IMR-90 (cell line): ENCODE results near the gene CAPZA1. TPM values are rescaled to one million over a fixed set of nuclear protein-coding genes. Genes with fewer than 3 reads are reported as not detected.

Source experiments
- ATAC-seq: fragments of 200-7000 bp; cut with Tn5 transposase; 2 replicates; pipeline ENCODE4 v1.9.1; 2020; ENCODE audit warnings: low read depth, mild to moderate bottlenecking, moderate library complexity
- BruUV-seq: library from RNA; stranded (reverse); fragments of 400-500 nt; replicated peaks from 2 replicates; lab custom pipeline; 2021; lab: Mats Ljungman, UMichigan
- CTCF ChIA-PET: fragments of 300-600 bp; formaldehyde crosslinking; extraction: SDS; loops from one replicate; lab custom pipeline; 2021; ENCODE audit warnings: antibody characterized with exemption; lab: Yijun Ruan, JAX
- POLR2A ChIA-PET: fragments of 300-600 bp; sonication (Branson Sonifier 250); formaldehyde crosslinking; loops from one replicate; lab custom pipeline; 2022; ENCODE audit warnings: antibody characterized with exemption; ENCODE audit not compliant: unreplicated experiment; lab: Charles Lee
- DNase-seq: peaks from one replicate; pipeline ENCODE4 v3.0.0; 2013
- H2AFZ ChIP-seq: replicated peaks from 2 replicates; pipeline ENCODE3; 2013; ENCODE audit warnings: low read length, mild to moderate bottlenecking; ENCODE audit not compliant: poor library complexity
- H2AK5ac ChIP-seq: 2 replicates; pipeline ENCODE4 v1.6.1; 2013; ENCODE audit warnings: low read depth, low read length, inconsistent platforms
- H2AK9ac ChIP-seq: replicated peaks from 2 replicates; pipeline ENCODE3; 2013; ENCODE audit warnings: mild to moderate bottlenecking, low read depth, low read length, moderate library complexity; ENCODE audit not compliant: poor library complexity
- H2BK120ac ChIP-seq: 2 replicates; pipeline ENCODE4 v1.6.1; 2013; ENCODE audit warnings: low read depth, low read length, inconsistent platforms
- H2BK15ac ChIP-seq: 3 replicates; pipeline ENCODE4 v1.6.1; 2013; ENCODE audit warnings: low read depth, low read length, inconsistent platforms
- H2BK20ac ChIP-seq: 2 replicates; pipeline ENCODE4 v1.6.1; 2013; ENCODE audit warnings: low read depth, mild to moderate bottlenecking, inconsistent platforms, low read length, moderate library complexity
- H2BK5ac ChIP-seq: 2 replicates; pipeline ENCODE4 v1.6.1; 2013; ENCODE audit warnings: mild to moderate bottlenecking, low read depth, low read length, inconsistent platforms; ENCODE audit not compliant: poor library complexity, severe bottlenecking
- H3K14ac ChIP-seq: replicated peaks from 2 replicates; pipeline ENCODE4 v1.6.1; 2013; ENCODE audit warnings: low read depth, low read length, inconsistent platforms
- H3K18ac ChIP-seq: 2 replicates; pipeline ENCODE4 v1.6.1; 2013; ENCODE audit warnings: low read depth, low read length, control low read depth
- H3K23ac ChIP-seq: 2 replicates; pipeline ENCODE4 v1.6.1; 2013; ENCODE audit warnings: low read depth, low read length, inconsistent platforms
- H3K27ac ChIP-seq: 2 replicates; pipeline ENCODE4 v1.5.1; 2013; ENCODE audit warnings: mild to moderate bottlenecking, control low read depth, low read length; ENCODE audit not compliant: insufficient read depth
- H3K27me3 ChIP-seq: 2 replicates; pipeline ENCODE4 v1.6.1; 2013; ENCODE audit warnings: low read length; ENCODE audit not compliant: control insufficient read depth, insufficient read depth
- H3K36me3 ChIP-seq: 2 replicates; pipeline ENCODE4 v1.6.1; 2013; ENCODE audit warnings: low read length, mixed read lengths; ENCODE audit not compliant: control insufficient read depth, insufficient read depth
- H3K4ac ChIP-seq: 2 replicates; pipeline ENCODE4 v1.6.1; 2013; ENCODE audit warnings: low read depth, low read length, inconsistent platforms
- H3K4me1 ChIP-seq: 2 replicates; pipeline ENCODE4 v1.6.1; 2013; ENCODE audit warnings: low read length, mixed read lengths; ENCODE audit not compliant: control insufficient read depth, insufficient read depth
- H3K4me2 ChIP-seq: 2 replicates; pipeline ENCODE4 v1.6.1; 2013; ENCODE audit warnings: low read depth, mild to moderate bottlenecking, control low read depth, low read length, moderate library complexity
- H3K4me3 ChIP-seq: 2 replicates; pipeline ENCODE4 v1.5.1; 2013; ENCODE audit warnings: low read depth, mild to moderate bottlenecking, control low read depth, low read length, moderate library complexity; ENCODE audit not compliant: insufficient read depth
- H3K56ac ChIP-seq: 2 replicates; pipeline ENCODE4 v1.6.1; 2013; ENCODE audit warnings: low read length, inconsistent platforms; ENCODE audit not compliant: insufficient read depth; ENCODE audit errors: extremely low read depth
- H3K79me1 ChIP-seq, 2 experiments: 2 replicates each; pipeline ENCODE4 v1.6.1; 2013; ENCODE audit warnings: low read length in 2 of 2, inconsistent platforms in 1 of 2, low read depth in 1 of 2
- H3K9ac ChIP-seq: 2 replicates; pipeline ENCODE4 v1.6.1; 2013; ENCODE audit warnings: low read depth, low read length, control low read depth
- H3K9me1 ChIP-seq: 2 replicates; pipeline ENCODE4 v1.6.1; 2013; ENCODE audit warnings: low read length, inconsistent platforms; ENCODE audit not compliant: insufficient read depth
- H3K9me3 ChIP-seq: 2 replicates; pipeline ENCODE4 v1.6.1; 2013; ENCODE audit warnings: low read length; ENCODE audit not compliant: control insufficient read depth, insufficient read depth
- H4K20me1 ChIP-seq: 2 replicates; pipeline ENCODE4 v1.6.1; 2013; ENCODE audit warnings: low read length, inconsistent platforms; ENCODE audit not compliant: insufficient read depth
- H4K5ac ChIP-seq: 2 replicates; pipeline ENCODE4 v1.6.1; 2013; ENCODE audit warnings: mild to moderate bottlenecking, low read depth, low read length, control low read depth
- H4K8ac ChIP-seq, 2 experiments: 2 replicates each; pipeline ENCODE4 v1.6.1; 2013; ENCODE audit warnings: low read depth in 2 of 2, low read length in 2 of 2, control low read depth in 1 of 2, inconsistent platforms in 1 of 2
- H4K91ac ChIP-seq: 2 replicates; pipeline ENCODE4 v1.6.1; 2013; ENCODE audit warnings: low read depth, low read length, inconsistent platforms; ENCODE audit not compliant: insufficient read depth
- CEBPB ChIP-seq: IDR thresholded peaks from 2 replicates; pipeline ENCODE4 v1.6.1; 2012; ENCODE audit warnings: low read depth, low read length, improper control_type of control experiment
- MAFK ChIP-seq: IDR thresholded peaks from 2 replicates; pipeline ENCODE4 v1.6.1; 2012; ENCODE audit warnings: low read depth, low read length, improper control_type of control experiment
- WGBS, 2 experiments: methylation state at CpG; one replicate each; pipeline versions ENCODE4 v1.1.5 to v1.1.7; 2013; ENCODE audit warnings: missing lambda C conversion rate in 2 of 2; ENCODE audit not compliant: insufficient read length in 1 of 2; ENCODE audit errors: extremely low coverage in 2 of 2; 5-methylcytosine and 5-hydroxymethylcytosine counted together
- dilution Hi-C: fragments of 300-500 bp; cut with HindIII; formaldehyde crosslinking; loops from one replicate; pipeline ENCODE4 v1.14.3; 2018; ENCODE audit warnings: low sequenced_read_pairs; ENCODE audit not compliant: unreplicated experiment
- in situ Hi-C: fragments of 300-500 bp; cut with MboI; formaldehyde crosslinking; loops from 3 replicates; pipeline ENCODE4 v1.14.3; 2019; ENCODE audit warnings: low sequenced_read_pairs, inconsistent platforms, mixed read lengths
- intact Hi-C: fragments of 100-400 bp; cut with micrococcal nuclease; formaldehyde crosslinking; loops from 2 replicates; pipeline ENCODE4 v1.10.0; 2022
- polyA plus RNA-seq, 3 experiments: library from polyadenylated mRNA; depleted of rRNA; stranded (reverse); fragments of >200 nt; gene quantifications; 2 replicates each; pipeline ENCODE4 v1.2.3, GENCODE V29; 2012; ENCODE audit warnings: low replicate concordance in 1 of 3
- total RNA-seq: library from RNA; depleted of rRNA; stranded (reverse); fragments of >200 nt; gene quantifications from 2 replicates; pipeline ENCODE4 v1.2.3, GENCODE V29; 2012

The CAPZA1 gene
- total and polyA plus RNA-seq, 2 of the 4 experiments (the other 2 are of a cell fraction), result 108 to 262 TPM

GRCh38 chr1:112605633-112606327, 13.9 kb upstream of the CAPZA1 start:
- TF ChIP-seq CEBPB (no peak), MAFK (no peak)
- Histone ChIP-seq H3K14ac (no peak overlapping the region), H2AFZ (no peak overlapping the region), H3K4me3 (no peak overlapping the region), H3K9me3 (no peaks in the 10 kb centered on the region), H4K91ac (no peak overlapping the region), H3K23ac (no peak overlapping the region), H2AK9ac (no peak overlapping the region), H2BK120ac (no peak overlapping the region), H2AK5ac (no peak overlapping the region), H3K4ac (no peak overlapping the region), H2BK15ac (no peak overlapping the region), H2BK20ac (no peak overlapping the region), H4K20me1 (no peaks in the 10 kb centered on the region), H3K4me1 (no peaks in the 10 kb centered on the region), H3K79me1 (peaks cover 11 to 14% of the 10 kb centered on the region in 2 experiments; a peak in 3 of 4 replicates), H3K9ac (no peak overlapping the region), H3K27me3 (no peaks in the 10 kb centered on the region), H2BK5ac (no peak overlapping the region), H3K18ac (no peak overlapping the region), H3K56ac (no peak overlapping the region), H3K27ac (no peak overlapping the region), H4K8ac (no peak overlapping the region), H3K36me3 (peaks cover 27% of the 10 kb centered on the region), H3K9me1 (no peaks in the 10 kb centered on the region), H4K5ac (no peak overlapping the region), H3K4me2 (no peak overlapping the region)
- CTCF ChIA-PET, result interaction anchor here (0.6 to 1.1 kb wide), 2 partner anchors 30 to 104 kb away, joined by 3 to 5 read pairs; no protein-coding TSS in a partner anchor
- intact Hi-C loops (no loop called here), dilution Hi-C loops (no loop called here), in situ Hi-C loops (no loop called here)
- no peak for ATAC-seq
- no CpG with 5 or more reads among the region's 4 CpGs for WGBS, 2 experiments
- no TSS peak for BruUV-seq
- POLR2A ChIA-PET, result no interaction called here
- no peak for DNase-seq
